CD4-positive, alpha-beta memory T cell (primary cell): ENCODE data around the gene SLC23A2. TPM values are rescaled to one million over a fixed set of nuclear protein-coding genes. Genes with fewer than 3 reads are reported as not detected.
A peak's percentile ranks its signal among the peaks of the same experiment; 100 is the strongest.
"Not testable (repeated sequence)": the region's sequence is repeated elsewhere in the genome, so short reads cannot be mapped to it uniquely, and the experiment has no call there.

Experiments
- CTCF ChIA-PET: fragments of 350-600 bp; sonication (Branson Sonifier 250); formaldehyde crosslinking; loops from one replicate; lab custom pipeline; 2021; ENCODE audit warnings: inconsistent platforms; ENCODE audit not compliant: partially characterized antibody; lab: Charles Lee
- POLR2A ChIA-PET: fragments of 350-600 bp; sonication (Branson Sonifier 250); formaldehyde crosslinking; loops from one replicate; lab custom pipeline; 2021; ENCODE audit not compliant: partially characterized antibody; lab: Charles Lee
- DNase-seq, 5 donors: peaks; one replicate each; pipeline versions ENCODE4 v3.0.0 to v3.0.0-alpha.2; 2020 to 2022; ENCODE audit warnings: mixed read lengths in 1 of 5
- H3K27ac ChIP-seq: one replicate; pipeline ENCODE4 v1.7.0; 2013; ENCODE audit warnings: low read depth, low read length
- H3K27me3 ChIP-seq: 2 replicates; pipeline ENCODE4 v1.7.0; 2013; ENCODE audit warnings: mild to moderate bottlenecking, low read length, moderate library complexity; ENCODE audit not compliant: insufficient read depth
- H3K36me3 ChIP-seq: 2 replicates; pipeline ENCODE4 v1.7.0; 2013; ENCODE audit warnings: mild to moderate bottlenecking, low read length, moderate library complexity; ENCODE audit not compliant: insufficient read depth
- H3K4me1 ChIP-seq: 2 replicates; pipeline ENCODE4 v1.7.0; 2013; ENCODE audit warnings: mild to moderate bottlenecking, low read length, moderate library complexity; ENCODE audit not compliant: insufficient read depth
- H3K4me3 ChIP-seq, 2 donors: one replicate each; pipeline ENCODE4 v1.7.0; 2013; ENCODE audit warnings: low read length in 2 of 2, mild to moderate bottlenecking in 1 of 2
- H3K9me3 ChIP-seq, 2 donors: one replicate each; pipeline ENCODE4 v1.7.0; 2013; ENCODE audit warnings: low read length in 2 of 2, control low read depth in 1 of 2; ENCODE audit not compliant: control insufficient read depth in 1 of 2
- H3K27ac Mint-ChIP-seq, 7 donors: one replicate each; pipeline ENCODE4 v1.8.0; 2020 to 2021; ENCODE audit warnings: mixed read lengths in 7 of 7, mild to moderate bottlenecking in 6 of 7, inconsistent platforms in 3 of 7, moderate library complexity in 3 of 7
- H3K27me3 Mint-ChIP-seq, 2 donors: one replicate each; pipeline ENCODE4 v1.8.0; 2020 to 2021; ENCODE audit warnings: mixed read lengths in 2 of 2
- H3K36me3 Mint-ChIP-seq, 2 donors: one replicate each; pipeline ENCODE4 v1.8.0; 2020 to 2021; ENCODE audit warnings: mixed read lengths in 2 of 2, inconsistent platforms in 1 of 2, mild to moderate bottlenecking in 1 of 2
- H3K4me1 Mint-ChIP-seq, 4 donors: one replicate each; pipeline ENCODE4 v1.8.0; 2020 to 2021; ENCODE audit warnings: mixed read lengths in 4 of 4, mild to moderate bottlenecking in 1 of 4
- H3K4me3 Mint-ChIP-seq, 8 donors: one replicate each; pipeline ENCODE4 v1.8.0; 2020 to 2021; ENCODE audit warnings: mixed read lengths in 8 of 8, mild to moderate bottlenecking in 7 of 8, moderate library complexity in 6 of 8, inconsistent platforms in 3 of 8
- H3K9me3 Mint-ChIP-seq, 8 donors: one replicate each; pipeline ENCODE4 v1.8.0; 2020 to 2021; ENCODE audit warnings: mixed read lengths in 8 of 8, mild to moderate bottlenecking in 5 of 8, inconsistent platforms in 3 of 8, moderate library complexity in 1 of 8
- intact Hi-C: fragments of 100-400 bp; cut with micrococcal nuclease; formaldehyde crosslinking; loops from one replicate; pipeline ENCODE4 v1.15.1; 2023
- polyA plus RNA-seq, 2 donors: library from polyadenylated mRNA; unstranded; fragments of 300-500 nt; fragmentation: Illumina TruSeq; gene quantifications; one replicate each; pipeline ENCODE4 v1.2.3, GENCODE V29; 2021
- total RNA-seq, 2 experiments: library from RNA; stranded (reverse); gene quantifications; one replicate each; pipeline ENCODE4 v1.2.3, GENCODE V29; 2021

The SLC23A2 gene
- total and polyA plus RNA-seq, 4 experiments from 2014 or later, result 4.3 to 22.6 (median 16.6) TPM

DNA sequence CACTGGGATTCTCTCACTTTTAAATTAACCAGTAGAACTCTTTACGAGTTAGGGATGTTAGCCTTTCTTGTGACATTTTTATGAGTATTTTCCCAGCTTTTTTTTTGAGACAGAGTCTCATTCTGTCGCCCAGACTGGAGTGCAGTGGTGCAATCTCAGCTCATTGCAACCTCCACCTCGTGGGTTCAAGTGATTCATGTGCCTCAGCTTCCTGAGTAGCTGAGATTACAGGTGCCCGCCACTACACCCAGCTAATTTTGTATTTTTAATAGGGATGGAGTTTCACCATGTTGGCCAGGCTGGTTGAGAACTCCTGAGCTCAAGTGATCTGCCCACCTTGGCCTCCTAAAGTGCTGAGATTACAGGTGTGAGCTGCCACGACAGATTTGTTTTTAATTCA is 123.2 kb downstream of the SLC23A2 start:
- peaks cover 55 to 67% of the 10 kb centered on the region in 2 donors for H3K36me3 Mint-ChIP-seq
- H3K4me1 ChIP-seq, H3K4me1 Mint-ChIP-seq, DNase-seq, H3K27ac Mint-ChIP-seq, H3K9me3 ChIP-seq, H3K27me3 ChIP-seq, H3K4me3 Mint-ChIP-seq, POLR2A ChIA-PET, H3K9me3 Mint-ChIP-seq, intact Hi-C loops, H3K27me3 Mint-ChIP-seq, H3K4me3 ChIP-seq, H3K27ac ChIP-seq: not testable (repeated sequence)
- peaks cover 14% of the 10 kb centered on the region for H3K36me3 ChIP-seq
- CTCF ChIA-PET, result interaction anchor here (1.0 to 1.7 kb wide), 3 partner anchors 9 to 120 kb away, joined by 3 to 9 read pairs (median 3); no protein-coding TSS in a partner anchor

DNA sequence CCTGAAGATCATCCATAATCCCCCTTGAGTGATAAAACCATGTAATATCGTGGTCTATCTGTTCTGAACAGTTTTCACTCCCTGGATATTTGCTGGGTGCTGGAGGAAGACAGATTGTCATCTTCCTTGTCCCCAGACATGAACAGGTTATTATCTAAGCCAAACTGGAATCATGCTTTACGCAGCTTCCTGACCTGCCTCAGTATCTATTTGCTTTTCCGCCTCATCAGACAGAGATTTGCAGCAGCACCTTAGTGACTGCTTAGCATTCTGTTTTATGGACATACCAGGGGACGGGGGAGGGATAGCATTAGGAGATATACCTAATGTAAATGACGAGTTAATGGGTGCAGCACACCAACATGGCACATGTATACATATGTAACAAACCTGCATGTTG is 124.6 kb downstream of the SLC23A2 start:
- H3K9me3 Mint-ChIP-seq, result no peaks in the 10 kb centered on the region
- ChIA-PET POLR2A (no interaction called here), CTCF (interaction anchor here (0.5 to 1.0 kb wide), 2 partner anchors 92 to 119 kb away, joined by 3 read pairs; no protein-coding TSS in a partner anchor)
- Histone ChIP-seq H3K27me3 (no peaks in the 10 kb centered on the region), H3K27ac (no peak overlapping the region), H3K4me3 (no peak overlapping the region), H3K9me3 (no peaks in the 10 kb centered on the region), H3K36me3 (peaks cover 14% of the 10 kb centered on the region), H3K4me1 (no peaks in the 10 kb centered on the region)
- no peaks in the 10 kb centered on the region for H3K27me3 Mint-ChIP-seq
- H3K27ac Mint-ChIP-seq, result peak overlapping the region in 3 of 7 donors; percentile 1 to 39 (median 2)
- H3K4me3 Mint-ChIP-seq, result no peak overlapping the region
- no peak for DNase-seq
- intact Hi-C loops, result no loop called here
- H3K36me3 Mint-ChIP-seq, result peaks cover 57 to 68% of the 10 kb centered on the region in 2 donors
- peaks cover 0 to 3% (median 0%) of the 10 kb centered on the region in 4 donors for H3K4me1 Mint-ChIP-seq

DNA sequence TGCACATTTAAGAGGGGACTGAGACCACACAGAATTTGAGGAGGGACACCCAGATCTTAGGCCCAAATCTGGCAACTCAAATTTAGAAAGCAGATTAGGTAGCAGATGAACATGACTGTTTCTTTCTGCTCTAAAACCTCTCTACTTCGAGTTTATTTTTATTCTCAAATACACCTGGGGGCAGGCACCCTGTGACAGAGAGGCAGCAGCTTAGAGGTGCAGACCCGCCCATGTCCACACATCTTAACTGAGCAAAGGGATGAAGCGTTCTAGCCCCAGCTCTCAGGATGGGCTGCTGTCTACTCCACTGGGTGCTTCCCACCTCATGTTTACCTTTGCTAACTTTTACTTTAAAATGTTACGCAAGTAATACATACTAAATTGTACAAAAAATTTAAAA is 125.0 kb downstream of the SLC23A2 start:
- Histone ChIP-seq H3K27me3 (no peaks in the 10 kb centered on the region), H3K36me3 (peaks cover 14% of the 10 kb centered on the region), H3K4me3 (no peak overlapping the region), H3K9me3 (no peaks in the 10 kb centered on the region), H3K27ac (no peak overlapping the region), H3K4me1 (no peaks in the 10 kb centered on the region)
- ChIA-PET CTCF (no interaction called here), POLR2A (no interaction called here)
- H3K9me3 Mint-ChIP-seq, result no peaks in the 10 kb centered on the region
- H3K4me1 Mint-ChIP-seq, result peaks cover 0 to 3% (median 0%) of the 10 kb centered on the region in 4 donors
- H3K36me3 Mint-ChIP-seq, result peaks cover 52 to 65% of the 10 kb centered on the region in 2 donors
- no peak overlapping the region for H3K4me3 Mint-ChIP-seq
- H3K27me3 Mint-ChIP-seq, result no peaks in the 10 kb centered on the region
- DNase-seq, result no peak
- peak overlapping the region in 1 of 7 donors; percentile 60 for H3K27ac Mint-ChIP-seq
- intact Hi-C loops, result no loop called here

DNA sequence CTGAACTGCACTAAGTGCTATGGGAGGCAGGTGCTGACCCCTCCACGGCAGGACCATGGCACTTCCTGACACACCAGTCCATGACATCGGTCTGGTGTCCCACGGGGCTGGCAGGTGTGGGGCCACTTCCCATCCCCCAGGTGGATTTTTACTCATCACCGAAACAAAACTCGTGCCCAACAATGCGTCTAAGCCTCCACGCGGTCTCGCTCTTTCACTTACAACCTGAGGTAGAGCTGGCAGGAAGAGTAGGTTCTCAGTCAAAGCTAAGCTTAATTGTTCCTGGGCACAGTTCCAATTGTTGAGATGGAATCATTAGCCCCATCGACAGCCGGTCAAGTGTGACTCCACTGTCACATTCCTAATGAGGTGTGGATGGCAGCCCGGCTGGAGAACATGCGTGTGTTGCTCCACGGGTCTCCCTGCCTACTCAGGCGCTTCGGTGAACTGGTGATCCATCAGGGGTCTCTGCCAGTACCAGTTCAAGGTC is 125.7 kb downstream of the SLC23A2 start:
- Mint-ChIP-seq H3K4me1 (peaks cover 0 to 5% (median under 1%) of the 10 kb centered on the region in 4 donors), H3K9me3 (no peaks in the 10 kb centered on the region), H3K36me3 (peaks cover 49 to 65% of the 10 kb centered on the region in 2 donors), H3K4me3 (no peak overlapping the region), H3K27me3 (no peaks in the 10 kb centered on the region), H3K27ac (peak overlapping the region in 1 of 7 donors; percentile 1)
- no peaks in the 10 kb centered on the region for H3K4me1 ChIP-seq
- no peak overlapping the region for H3K4me3 ChIP-seq
- H3K36me3 ChIP-seq, result peaks cover 14% of the 10 kb centered on the region
- H3K27me3 ChIP-seq, result no peaks in the 10 kb centered on the region
- intact Hi-C loops, result no loop called here
- CTCF ChIA-PET, result no interaction called here
- POLR2A ChIA-PET, result no interaction called here
- DNase-seq, result no peak
- H3K27ac ChIP-seq, result no peak overlapping the region
- no peaks in the 10 kb centered on the region for H3K9me3 ChIP-seq

DNA sequence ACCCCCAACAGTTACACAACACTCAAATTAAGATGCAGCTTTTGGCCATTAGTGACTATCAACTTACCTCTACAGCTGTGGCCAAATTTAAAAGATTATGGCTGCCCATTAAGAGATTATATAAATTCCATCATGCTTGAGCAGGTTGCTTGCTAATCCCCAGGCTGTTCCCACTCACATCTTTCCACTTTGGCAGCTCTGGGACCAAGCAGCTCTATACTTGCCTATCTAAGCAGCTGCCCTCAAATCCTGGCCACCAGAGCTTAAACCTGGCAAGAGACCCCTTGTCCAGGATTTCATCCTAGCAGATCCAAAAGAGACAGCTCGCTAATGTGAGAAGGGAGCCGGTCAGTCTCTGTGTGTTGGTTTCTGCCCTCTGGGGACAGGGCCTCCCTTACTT is 127.9 kb downstream of the SLC23A2 start:
- no peak for DNase-seq
- Mint-ChIP-seq H3K36me3 (peaks cover 36 to 67% of the 10 kb centered on the region in 2 donors), H3K4me3 (no peak overlapping the region), H3K9me3 (no peaks in the 10 kb centered on the region), H3K27me3 (no peaks in the 10 kb centered on the region), H3K27ac (no peak overlapping the region), H3K4me1 (peaks cover 8 to 24% (median 15%) of the 10 kb centered on the region in 4 donors)
- CTCF ChIA-PET, result no interaction called here
- intact Hi-C loops, result no loop called here
- H3K27me3 ChIP-seq, result no peaks in the 10 kb centered on the region
- no peak overlapping the region for H3K27ac ChIP-seq
- peaks cover 14% of the 10 kb centered on the region for H3K36me3 ChIP-seq
- POLR2A ChIA-PET, result interaction anchor here (0.6 kb wide), 1 partner anchor 62 kb away, joined by 3 read pairs; no protein-coding TSS in a partner anchor
- no peak overlapping the region for H3K4me3 ChIP-seq
- H3K9me3 ChIP-seq, result no peaks in the 10 kb centered on the region
- H3K4me1 ChIP-seq, result peaks cover 14% of the 10 kb centered on the region

DNA sequence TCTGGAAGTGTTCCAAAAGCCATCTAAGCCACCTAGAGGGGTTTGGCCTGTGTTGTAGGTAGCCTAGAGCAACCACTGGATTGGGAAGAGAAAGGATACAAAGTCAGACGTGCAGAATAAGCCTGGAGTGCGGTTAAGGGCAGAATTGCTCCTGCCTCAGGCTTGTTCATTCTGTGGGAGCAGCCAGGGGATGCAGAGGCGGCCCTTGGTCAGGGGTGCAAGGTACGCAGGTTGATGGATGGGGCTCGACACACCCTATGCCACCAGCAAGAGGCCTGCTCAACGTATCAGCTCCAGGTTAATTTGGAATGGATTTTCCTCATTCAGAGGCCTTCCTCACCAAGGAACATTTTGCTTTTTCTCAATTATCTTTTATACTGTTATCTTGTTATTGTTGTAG is 129.8 kb downstream of the SLC23A2 start:
- H3K9me3 Mint-ChIP-seq, result no peaks in the 10 kb centered on the region
- intact Hi-C loops, result no loop called here
- peaks cover 41 to 69% of the 10 kb centered on the region in 2 donors for H3K36me3 Mint-ChIP-seq
- H3K27me3 Mint-ChIP-seq, result no peaks in the 10 kb centered on the region
- ChIA-PET POLR2A (no interaction called here), CTCF (no interaction called here)
- Histone ChIP-seq H3K4me3 (no peak overlapping the region), H3K4me1 (peaks cover 14% of the 10 kb centered on the region), H3K27me3 (no peaks in the 10 kb centered on the region), H3K27ac (no peak overlapping the region), H3K9me3 (no peaks in the 10 kb centered on the region), H3K36me3 (peaks cover 14% of the 10 kb centered on the region)
- no peak overlapping the region for H3K4me3 Mint-ChIP-seq
- DNase-seq, result no peak
- peaks cover 12 to 24% (median 16%) of the 10 kb centered on the region in 4 donors for H3K4me1 Mint-ChIP-seq
- peak overlapping the region in 3 of 7 donors; percentile 54 to 81 (median 66) for H3K27ac Mint-ChIP-seq

DNA sequence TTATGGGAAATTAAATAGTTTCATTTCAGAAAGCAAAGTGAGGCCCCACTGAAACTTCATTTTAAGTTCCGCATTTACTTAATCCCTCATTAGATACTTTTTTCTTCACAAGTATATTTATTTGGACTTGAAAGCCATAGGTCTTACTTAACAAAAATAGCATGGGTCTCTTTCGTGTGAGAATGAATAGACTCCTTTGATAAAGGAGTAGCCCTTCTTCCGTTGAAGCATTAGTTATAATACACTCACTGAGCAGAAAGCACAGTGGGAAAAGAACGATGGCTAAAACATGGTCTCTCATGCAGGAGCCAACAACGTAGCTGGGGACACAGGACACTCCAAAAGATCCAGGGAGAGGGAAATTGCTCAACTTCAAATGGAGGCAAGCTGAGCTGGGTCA is 130.4 kb downstream of the SLC23A2 start:
- Histone ChIP-seq H3K4me1 (peaks cover 14% of the 10 kb centered on the region), H3K27ac (no peak overlapping the region), H3K27me3 (no peaks in the 10 kb centered on the region), H3K36me3 (peaks cover 14% of the 10 kb centered on the region), H3K4me3 (no peak overlapping the region), H3K9me3 (no peaks in the 10 kb centered on the region)
- Mint-ChIP-seq H3K27me3 (no peaks in the 10 kb centered on the region), H3K4me3 (no peak overlapping the region), H3K36me3 (peaks cover 41 to 68% of the 10 kb centered on the region in 2 donors), H3K27ac (peak overlapping the region in 3 of 7 donors; percentile 54 to 66 (median 65)), H3K9me3 (no peaks in the 10 kb centered on the region), H3K4me1 (peaks cover 12 to 24% (median 16%) of the 10 kb centered on the region in 4 donors)
- no peak for DNase-seq
- intact Hi-C loops, result no loop called here
- ChIA-PET POLR2A (no interaction called here), CTCF (no interaction called here)
